Measurements from ENCODE around the gene NPEPPS.
"Not testable (repeated sequence)": the region's sequence is repeated elsewhere in the genome, so short reads cannot be mapped to it uniquely, and the experiment has no call there.

DNA sequence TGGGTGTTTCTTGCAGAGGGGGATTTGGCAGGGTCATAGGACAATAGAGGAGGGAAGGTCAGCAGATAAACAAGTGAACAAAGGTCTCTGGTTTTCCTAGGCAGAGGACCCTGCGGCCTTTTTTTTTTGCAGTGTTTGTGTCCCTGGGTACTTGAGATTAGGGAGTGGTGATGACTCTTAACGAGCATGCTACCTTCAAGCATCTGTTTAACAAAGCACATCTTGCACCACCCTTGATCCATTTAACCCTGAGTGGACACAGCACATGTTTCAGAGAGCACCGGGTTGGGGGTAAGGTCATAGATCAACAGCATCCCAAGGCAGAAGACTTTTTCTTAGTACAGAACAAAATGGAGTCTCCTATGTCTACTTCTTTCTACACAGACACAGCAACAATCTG is 25.2 kb downstream of the NPEPPS start:
- TF ChIP-seq, protein P1, sequence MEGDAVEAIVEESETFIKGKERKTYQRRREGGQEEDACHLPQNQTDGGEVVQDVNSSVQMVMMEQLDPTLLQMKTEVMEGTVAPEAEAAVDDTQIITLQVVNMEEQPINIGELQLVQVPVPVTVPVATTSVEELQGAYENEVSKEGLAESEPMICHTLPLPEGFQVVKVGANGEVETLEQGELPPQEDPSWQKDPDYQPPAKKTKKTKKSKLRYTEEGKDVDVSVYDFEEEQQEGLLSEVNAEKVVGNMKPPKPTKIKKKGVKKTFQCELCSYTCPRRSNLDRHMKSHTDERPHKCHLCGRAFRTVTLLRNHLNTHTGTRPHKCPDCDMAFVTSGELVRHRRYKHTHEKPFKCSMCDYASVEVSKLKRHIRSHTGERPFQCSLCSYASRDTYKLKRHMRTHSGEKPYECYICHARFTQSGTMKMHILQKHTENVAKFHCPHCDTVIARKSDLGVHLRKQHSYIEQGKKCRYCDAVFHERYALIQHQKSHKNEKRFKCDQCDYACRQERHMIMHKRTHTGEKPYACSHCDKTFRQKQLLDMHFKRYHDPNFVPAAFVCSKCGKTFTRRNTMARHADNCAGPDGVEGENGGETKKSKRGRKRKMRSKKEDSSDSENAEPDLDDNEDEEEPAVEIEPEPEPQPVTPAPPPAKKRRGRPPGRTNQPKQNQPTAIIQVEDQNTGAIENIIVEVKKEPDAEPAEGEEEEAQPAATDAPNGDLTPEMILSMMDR (tag by site-specific recombination; IDR thresholded peaks at IDR 0.05), result not testable (repeated sequence)
- TF ChIP-seq ZNF155 (tag by site-specific recombination; IDR thresholded peaks at IDR 0.05); ZNF350 (tag by site-specific recombination; IDR thresholded peaks at IDR 0.05); ZBTB21 (tag by site-specific recombination; IDR thresholded peaks at IDR 0.05); TCF7L2 (IDR thresholded peaks at IDR 0.05; ENCODE audit: borderline replicate concordance, low read depth, low read length); ZNF114 (tag by site-specific recombination; IDR thresholded peaks at IDR 0.05); ZNF19 (tag by site-specific recombination; IDR thresholded peaks at IDR 0.05; ENCODE audit: low read depth); ZNF768 (tag by site-specific recombination; IDR thresholded peaks at IDR 0.05); ZNF223 (tag by site-specific recombination; IDR thresholded peaks at IDR 0.05); MYNN (tag by site-specific recombination; IDR thresholded peaks at IDR 0.05; ENCODE audit: borderline replicate concordance): not testable (repeated sequence)
- TF ChIP-seq, protein P2, sequence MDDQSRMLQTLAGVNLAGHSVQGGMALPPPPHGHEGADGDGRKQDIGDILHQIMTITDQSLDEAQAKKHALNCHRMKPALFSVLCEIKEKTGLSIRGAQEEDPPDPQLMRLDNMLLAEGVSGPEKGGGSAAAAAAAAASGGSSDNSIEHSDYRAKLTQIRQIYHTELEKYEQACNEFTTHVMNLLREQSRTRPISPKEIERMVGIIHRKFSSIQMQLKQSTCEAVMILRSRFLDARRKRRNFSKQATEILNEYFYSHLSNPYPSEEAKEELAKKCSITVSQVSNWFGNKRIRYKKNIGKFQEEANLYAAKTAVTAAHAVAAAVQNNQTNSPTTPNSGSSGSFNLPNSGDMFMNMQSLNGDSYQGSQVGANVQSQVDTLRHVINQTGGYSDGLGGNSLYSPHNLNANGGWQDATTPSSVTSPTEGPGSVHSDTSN (CRISPR knock-in tag; IDR thresholded peaks at IDR 0.05), result not testable (repeated sequence)
- TF ChIP-seq, protein P3, sequence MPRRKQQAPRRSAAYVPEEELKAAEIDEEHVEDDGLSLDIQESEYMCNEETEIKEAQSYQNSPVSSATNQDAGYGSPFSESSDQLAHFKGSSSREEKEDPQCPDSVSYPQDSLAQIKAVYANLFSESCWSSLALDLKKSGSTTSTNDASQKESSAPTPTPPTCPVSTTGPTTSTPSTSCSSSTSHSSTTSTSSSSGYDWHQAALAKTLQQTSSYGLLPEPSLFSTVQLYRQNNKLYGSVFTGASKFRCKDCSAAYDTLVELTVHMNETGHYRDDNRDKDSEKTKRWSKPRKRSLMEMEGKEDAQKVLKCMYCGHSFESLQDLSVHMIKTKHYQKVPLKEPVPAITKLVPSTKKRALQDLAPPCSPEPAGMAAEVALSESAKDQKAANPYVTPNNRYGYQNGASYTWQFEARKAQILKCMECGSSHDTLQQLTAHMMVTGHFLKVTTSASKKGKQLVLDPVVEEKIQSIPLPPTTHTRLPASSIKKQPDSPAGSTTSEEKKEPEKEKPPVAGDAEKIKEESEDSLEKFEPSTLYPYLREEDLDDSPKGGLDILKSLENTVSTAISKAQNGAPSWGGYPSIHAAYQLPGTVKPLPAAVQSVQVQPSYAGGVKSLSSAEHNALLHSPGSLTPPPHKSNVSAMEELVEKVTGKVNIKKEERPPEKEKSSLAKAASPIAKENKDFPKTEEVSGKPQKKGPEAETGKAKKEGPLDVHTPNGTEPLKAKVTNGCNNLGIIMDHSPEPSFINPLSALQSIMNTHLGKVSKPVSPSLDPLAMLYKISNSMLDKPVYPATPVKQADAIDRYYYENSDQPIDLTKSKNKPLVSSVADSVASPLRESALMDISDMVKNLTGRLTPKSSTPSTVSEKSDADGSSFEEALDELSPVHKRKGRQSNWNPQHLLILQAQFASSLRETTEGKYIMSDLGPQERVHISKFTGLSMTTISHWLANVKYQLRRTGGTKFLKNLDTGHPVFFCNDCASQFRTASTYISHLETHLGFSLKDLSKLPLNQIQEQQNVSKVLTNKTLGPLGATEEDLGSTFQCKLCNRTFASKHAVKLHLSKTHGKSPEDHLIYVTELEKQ (tag by site-specific recombination; IDR thresholded peaks at IDR 0.05; ENCODE audit: borderline replicate concordance), result not testable (repeated sequence)
- TF ChIP-seq, protein P4, sequence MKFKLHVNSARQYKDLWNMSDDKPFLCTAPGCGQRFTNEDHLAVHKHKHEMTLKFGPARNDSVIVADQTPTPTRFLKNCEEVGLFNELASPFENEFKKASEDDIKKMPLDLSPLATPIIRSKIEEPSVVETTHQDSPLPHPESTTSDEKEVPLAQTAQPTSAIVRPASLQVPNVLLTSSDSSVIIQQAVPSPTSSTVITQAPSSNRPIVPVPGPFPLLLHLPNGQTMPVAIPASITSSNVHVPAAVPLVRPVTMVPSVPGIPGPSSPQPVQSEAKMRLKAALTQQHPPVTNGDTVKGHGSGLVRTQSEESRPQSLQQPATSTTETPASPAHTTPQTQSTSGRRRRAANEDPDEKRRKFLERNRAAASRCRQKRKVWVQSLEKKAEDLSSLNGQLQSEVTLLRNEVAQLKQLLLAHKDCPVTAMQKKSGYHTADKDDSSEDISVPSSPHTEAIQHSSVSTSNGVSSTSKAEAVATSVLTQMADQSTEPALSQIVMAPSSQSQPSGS (tag by site-specific recombination; IDR thresholded peaks at IDR 0.05; ENCODE audit: low read depth), result not testable (repeated sequence)
- TF ChIP-seq, protein P5, sequence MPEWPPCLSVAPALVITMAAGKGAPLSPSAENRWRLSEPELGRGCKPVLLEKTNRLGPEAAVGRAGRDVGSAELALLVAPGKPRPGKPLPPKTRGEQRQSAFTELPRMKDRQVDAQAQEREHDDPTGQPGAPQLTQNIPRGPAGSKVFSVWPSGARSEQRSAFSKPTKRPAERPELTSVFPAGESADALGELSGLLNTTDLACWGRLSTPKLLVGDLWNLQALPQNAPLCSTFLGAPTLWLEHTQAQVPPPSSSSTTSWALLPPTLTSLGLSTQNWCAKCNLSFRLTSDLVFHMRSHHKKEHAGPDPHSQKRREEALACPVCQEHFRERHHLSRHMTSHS (tag by site-specific recombination; IDR thresholded peaks at IDR 0.05), result not testable (repeated sequence)

Measured in HEK293 (cell line).